Eye (tissue), 1 donor: ENCODE results near the gene UNCX.
"Not testable (repeated sequence)": the region's sequence is repeated elsewhere in the genome, so short reads cannot be mapped to it uniquely, and the experiment has no call there.

Experiments
- DNase-seq: peaks from one replicate; pipeline ENCODE4 v3.0.0-alpha.2; 2015

UNCX gene

DNA sequence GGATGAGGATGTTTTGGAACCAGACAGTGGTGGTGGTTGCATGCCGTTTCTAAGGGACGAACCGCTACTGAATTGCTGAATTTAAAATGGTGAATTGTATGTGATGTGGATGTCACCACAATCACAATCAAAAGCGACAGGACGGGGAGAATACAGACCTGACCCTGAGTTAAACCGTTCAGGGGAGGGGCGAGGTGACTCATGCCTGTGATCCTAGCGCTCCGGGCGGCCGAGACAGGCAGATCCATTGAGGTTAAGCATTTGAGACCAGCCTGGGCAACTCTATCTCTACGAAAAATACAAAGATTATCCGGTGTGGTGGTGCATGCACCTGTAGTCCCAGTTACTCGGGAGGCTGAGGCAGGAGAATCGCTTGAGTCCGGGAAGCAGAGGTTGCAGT, 46.4 kb downstream of the UNCX start:
- no peak for DNase-seq

DNA sequence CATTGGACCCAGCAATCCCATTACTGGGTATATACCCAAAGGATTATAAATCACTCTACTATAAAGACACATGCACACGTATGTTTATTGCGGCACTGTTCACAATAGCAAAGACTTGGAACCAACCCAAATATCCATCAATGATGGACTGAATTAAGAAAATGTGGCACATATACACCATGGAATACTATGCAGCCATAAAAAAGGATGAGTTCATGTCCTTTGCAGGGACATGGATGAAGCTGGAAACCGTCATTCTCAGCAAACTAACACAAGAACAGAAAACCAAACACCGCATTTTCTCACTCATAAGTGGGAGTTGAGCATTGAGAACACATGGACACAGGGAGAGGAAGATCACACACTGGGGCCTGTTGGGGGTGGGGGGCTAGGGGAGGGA, 47.2 kb downstream of the UNCX start:
- DNase-seq = not testable (repeated sequence)

- no peak for DNase-seq
Measured at GRCh38 chr7:1281068-1281467, 48.4 kb downstream of the UNCX start.

DNA sequence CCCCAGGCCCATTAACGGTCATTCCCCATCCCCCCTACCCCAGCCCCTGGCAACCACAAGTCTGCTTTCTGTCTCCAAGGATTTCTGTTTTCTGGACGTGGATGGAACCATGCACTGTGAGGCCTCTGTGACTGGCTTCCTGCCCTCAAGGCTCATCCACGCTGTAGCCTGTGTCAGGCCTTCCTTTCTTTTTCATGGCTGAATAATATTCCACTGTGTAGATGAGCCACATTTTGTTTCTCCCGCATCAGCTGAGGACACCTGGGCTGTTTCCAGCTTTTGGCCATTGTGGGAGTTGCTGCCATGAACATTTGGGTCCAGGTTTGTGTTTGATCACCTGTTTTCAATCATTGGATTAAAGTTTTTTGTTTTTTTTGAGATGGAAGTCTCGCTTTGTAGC, 50.0 kb downstream of the UNCX start:
- no peak for DNase-seq

GRCh38 chr7:1283337-1283736, 50.7 kb downstream of the UNCX start:
- DNase-seq = no peak

- no peak for DNase-seq
Measured at GRCh38 chr7:1283941-1284742, 51.5 kb downstream of the UNCX start.

DNA sequence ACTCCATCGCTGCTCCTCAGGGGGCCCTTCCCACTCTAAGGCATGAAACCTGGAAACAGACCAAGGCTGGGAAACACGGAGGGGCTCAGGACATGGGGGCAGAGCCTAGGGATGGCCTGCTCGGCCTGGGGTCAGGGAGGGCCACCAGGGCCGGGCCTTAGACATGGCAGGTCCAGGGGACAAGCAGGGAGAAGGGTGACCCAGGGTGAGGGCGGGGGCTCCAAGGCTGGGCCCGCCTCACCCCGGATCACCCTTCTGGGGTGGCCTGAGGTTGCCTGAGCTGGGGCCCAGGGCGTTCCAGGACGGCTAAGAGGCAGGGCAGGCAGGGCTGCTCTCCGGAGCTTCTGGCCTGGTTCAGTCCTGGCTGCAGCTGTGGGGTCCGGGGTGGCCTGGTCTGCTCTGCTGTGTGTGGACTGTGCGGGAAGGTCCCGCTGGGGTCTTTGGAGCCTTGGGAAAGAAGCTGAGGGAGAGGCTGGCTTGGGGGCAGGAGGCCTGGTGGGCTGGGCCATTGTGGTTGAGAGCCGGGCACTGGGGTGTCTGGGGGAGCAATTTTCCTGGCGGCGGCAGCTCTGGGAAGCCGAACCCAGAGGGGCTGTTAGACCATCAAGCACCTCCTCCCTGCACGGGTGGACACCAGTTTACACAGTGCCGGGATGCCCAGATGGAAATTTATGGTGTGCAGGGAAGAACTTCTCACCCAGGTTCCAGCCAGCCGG, 52.2 kb downstream of the UNCX start:
- no peak for DNase-seq

- DNase-seq = no peak
Measured at GRCh38 chr7:1285556-1286301, 53.1 kb downstream of the UNCX start.
